IMR-90 (cell line): ENCODE results near the gene NOL6. TPM values are rescaled to one million over a fixed set of nuclear protein-coding genes. Genes with fewer than 3 reads are reported as not detected.

ENCODE experiments used
- ATAC-seq: fragments of 200-7000 bp; cut with Tn5 transposase; 2 replicates; pipeline ENCODE4 v1.9.1; 2020; ENCODE audit warnings: low read depth, mild to moderate bottlenecking, moderate library complexity
- BruUV-seq: library from RNA; stranded (reverse); fragments of 400-500 nt; replicated peaks from 2 replicates; lab custom pipeline; 2021; lab: Mats Ljungman, UMichigan
- CTCF ChIA-PET: fragments of 300-600 bp; formaldehyde crosslinking; extraction: SDS; loops from one replicate; lab custom pipeline; 2021; ENCODE audit warnings: antibody characterized with exemption; lab: Yijun Ruan, JAX
- POLR2A ChIA-PET: fragments of 300-600 bp; sonication (Branson Sonifier 250); formaldehyde crosslinking; loops from one replicate; lab custom pipeline; 2022; ENCODE audit warnings: antibody characterized with exemption; ENCODE audit not compliant: unreplicated experiment; lab: Charles Lee
- DNase-seq: peaks from one replicate; pipeline ENCODE4 v3.0.0; 2013
- H2AFZ ChIP-seq: replicated peaks from 2 replicates; pipeline ENCODE3; 2013; ENCODE audit warnings: low read length, mild to moderate bottlenecking; ENCODE audit not compliant: poor library complexity
- H2AK5ac ChIP-seq: 2 replicates; pipeline ENCODE4 v1.6.1; 2013; ENCODE audit warnings: low read depth, low read length, inconsistent platforms
- H2AK9ac ChIP-seq: replicated peaks from 2 replicates; pipeline ENCODE3; 2013; ENCODE audit warnings: mild to moderate bottlenecking, low read depth, low read length, moderate library complexity; ENCODE audit not compliant: poor library complexity
- H2BK120ac ChIP-seq: 2 replicates; pipeline ENCODE4 v1.6.1; 2013; ENCODE audit warnings: low read depth, low read length, inconsistent platforms
- H2BK15ac ChIP-seq: 3 replicates; pipeline ENCODE4 v1.6.1; 2013; ENCODE audit warnings: low read depth, low read length, inconsistent platforms
- H2BK20ac ChIP-seq: 2 replicates; pipeline ENCODE4 v1.6.1; 2013; ENCODE audit warnings: low read depth, mild to moderate bottlenecking, inconsistent platforms, low read length, moderate library complexity
- H2BK5ac ChIP-seq: 2 replicates; pipeline ENCODE4 v1.6.1; 2013; ENCODE audit warnings: mild to moderate bottlenecking, low read depth, low read length, inconsistent platforms; ENCODE audit not compliant: poor library complexity, severe bottlenecking
- H3K14ac ChIP-seq: replicated peaks from 2 replicates; pipeline ENCODE4 v1.6.1; 2013; ENCODE audit warnings: low read depth, low read length, inconsistent platforms
- H3K18ac ChIP-seq: 2 replicates; pipeline ENCODE4 v1.6.1; 2013; ENCODE audit warnings: low read depth, low read length, control low read depth
- H3K23ac ChIP-seq: 2 replicates; pipeline ENCODE4 v1.6.1; 2013; ENCODE audit warnings: low read depth, low read length, inconsistent platforms
- H3K27ac ChIP-seq: 2 replicates; pipeline ENCODE4 v1.5.1; 2013; ENCODE audit warnings: mild to moderate bottlenecking, control low read depth, low read length; ENCODE audit not compliant: insufficient read depth
- H3K27me3 ChIP-seq: 2 replicates; pipeline ENCODE4 v1.6.1; 2013; ENCODE audit warnings: low read length; ENCODE audit not compliant: control insufficient read depth, insufficient read depth
- H3K36me3 ChIP-seq: 2 replicates; pipeline ENCODE4 v1.6.1; 2013; ENCODE audit warnings: low read length, mixed read lengths; ENCODE audit not compliant: control insufficient read depth, insufficient read depth
- H3K4ac ChIP-seq: 2 replicates; pipeline ENCODE4 v1.6.1; 2013; ENCODE audit warnings: low read depth, low read length, inconsistent platforms
- H3K4me1 ChIP-seq: 2 replicates; pipeline ENCODE4 v1.6.1; 2013; ENCODE audit warnings: low read length, mixed read lengths; ENCODE audit not compliant: control insufficient read depth, insufficient read depth
- H3K4me2 ChIP-seq: 2 replicates; pipeline ENCODE4 v1.6.1; 2013; ENCODE audit warnings: low read depth, mild to moderate bottlenecking, control low read depth, low read length, moderate library complexity
- H3K4me3 ChIP-seq: 2 replicates; pipeline ENCODE4 v1.5.1; 2013; ENCODE audit warnings: low read depth, mild to moderate bottlenecking, control low read depth, low read length, moderate library complexity; ENCODE audit not compliant: insufficient read depth
- H3K56ac ChIP-seq: 2 replicates; pipeline ENCODE4 v1.6.1; 2013; ENCODE audit warnings: low read length, inconsistent platforms; ENCODE audit not compliant: insufficient read depth; ENCODE audit errors: extremely low read depth
- H3K79me1 ChIP-seq, 2 experiments: 2 replicates each; pipeline ENCODE4 v1.6.1; 2013; ENCODE audit warnings: low read length in 2 of 2, inconsistent platforms in 1 of 2, low read depth in 1 of 2
- H3K9ac ChIP-seq: 2 replicates; pipeline ENCODE4 v1.6.1; 2013; ENCODE audit warnings: low read depth, low read length, control low read depth
- H3K9me1 ChIP-seq: 2 replicates; pipeline ENCODE4 v1.6.1; 2013; ENCODE audit warnings: low read length, inconsistent platforms; ENCODE audit not compliant: insufficient read depth
- H3K9me3 ChIP-seq: 2 replicates; pipeline ENCODE4 v1.6.1; 2013; ENCODE audit warnings: low read length; ENCODE audit not compliant: control insufficient read depth, insufficient read depth
- H4K20me1 ChIP-seq: 2 replicates; pipeline ENCODE4 v1.6.1; 2013; ENCODE audit warnings: low read length, inconsistent platforms; ENCODE audit not compliant: insufficient read depth
- H4K5ac ChIP-seq: 2 replicates; pipeline ENCODE4 v1.6.1; 2013; ENCODE audit warnings: mild to moderate bottlenecking, low read depth, low read length, control low read depth
- H4K8ac ChIP-seq, 2 experiments: 2 replicates each; pipeline ENCODE4 v1.6.1; 2013; ENCODE audit warnings: low read depth in 2 of 2, low read length in 2 of 2, control low read depth in 1 of 2, inconsistent platforms in 1 of 2
- H4K91ac ChIP-seq: 2 replicates; pipeline ENCODE4 v1.6.1; 2013; ENCODE audit warnings: low read depth, low read length, inconsistent platforms; ENCODE audit not compliant: insufficient read depth
- BHLHE40 ChIP-seq: fragments of 150-350 bp; IDR thresholded peaks from 2 replicates; pipeline ENCODE4 v1.6.1; 2016; ENCODE audit warnings: mild to moderate bottlenecking, low read depth, low read length
- CEBPB ChIP-seq: IDR thresholded peaks from 2 replicates; pipeline ENCODE4 v1.6.1; 2012; ENCODE audit warnings: low read depth, low read length, improper control_type of control experiment
- CHD1 ChIP-seq: IDR thresholded peaks from 2 replicates; pipeline ENCODE4 v1.6.1; 2012; ENCODE audit warnings: low read depth, low read length, improper control_type of control experiment
- CTCF ChIP-seq: conservative IDR thresholded peaks from 2 replicates; pipeline ENCODE4 v1.5.1; 2012; ENCODE audit warnings: mild to moderate bottlenecking, low read depth, low read length, improper control_type of control experiment
- ELK1 ChIP-seq: fragments of 150-350 bp; IDR thresholded peaks from 2 replicates; pipeline ENCODE4 v1.6.1; 2016; ENCODE audit warnings: low read depth, mild to moderate bottlenecking, low read length, moderate library complexity, borderline replicate concordance
- FOS ChIP-seq: fragments of 150-350 bp; IDR thresholded peaks from 2 replicates; pipeline ENCODE4 v1.6.1; 2016; ENCODE audit warnings: low read depth, low read length
- MAFK ChIP-seq: IDR thresholded peaks from 2 replicates; pipeline ENCODE4 v1.6.1; 2012; ENCODE audit warnings: low read depth, low read length, improper control_type of control experiment
- MAZ ChIP-seq: IDR thresholded peaks from 2 replicates; pipeline ENCODE4 v1.6.1; 2012; ENCODE audit warnings: low read depth, mild to moderate bottlenecking, low read length, improper control_type of control experiment, moderate library complexity, borderline replicate concordance
- MXI1 ChIP-seq: IDR thresholded peaks from 2 replicates; pipeline ENCODE4 v1.6.1; 2012; ENCODE audit warnings: low read depth, mild to moderate bottlenecking, low read length, moderate library complexity, borderline replicate concordance
- NFE2L2 ChIP-seq: fragments of 150-350 bp; IDR thresholded peaks from 2 replicates; pipeline ENCODE4 v1.6.1; 2016; ENCODE audit warnings: low read depth, mild to moderate bottlenecking, low read length
- POLR2A ChIP-seq: IDR thresholded peaks from 2 replicates; pipeline ENCODE4 v1.6.1; 2012; ENCODE audit warnings: mild to moderate bottlenecking, low read depth, low read length
- RAD21 ChIP-seq: IDR thresholded peaks from 2 replicates; pipeline ENCODE4 v1.6.1; 2012; ENCODE audit warnings: low read length, improper control_type of control experiment
- RCOR1 ChIP-seq: IDR thresholded peaks from 2 replicates; pipeline ENCODE4 v1.6.1; 2012; ENCODE audit warnings: mild to moderate bottlenecking, low read length, improper control_type of control experiment; ENCODE audit not compliant: insufficient replicate concordance
- RFX5 ChIP-seq: IDR thresholded peaks from 2 replicates; pipeline ENCODE4 v1.8.0; 2012; ENCODE audit warnings: low read depth, mild to moderate bottlenecking, low read length, moderate library complexity
- SMC3 ChIP-seq: fragments of 150-350 bp; IDR thresholded peaks from 2 replicates; pipeline ENCODE4 v1.6.1; 2016; ENCODE audit warnings: low read depth, mild to moderate bottlenecking, antibody characterized with exemption, low read length, moderate library complexity
- USF2 ChIP-seq: fragments of 150-350 bp; IDR thresholded peaks from 2 replicates; pipeline ENCODE4 v1.6.1; 2017; ENCODE audit warnings: mild to moderate bottlenecking, antibody characterized with exemption, low read length, low read depth
- WGBS, 2 experiments: methylation state at CpG; one replicate each; pipeline versions ENCODE4 v1.1.5 to v1.1.7; 2013; ENCODE audit warnings: missing lambda C conversion rate in 2 of 2; ENCODE audit not compliant: insufficient read length in 1 of 2; ENCODE audit errors: extremely low coverage in 2 of 2; 5-methylcytosine and 5-hydroxymethylcytosine counted together
- dilution Hi-C: fragments of 300-500 bp; cut with HindIII; formaldehyde crosslinking; loops from one replicate; pipeline ENCODE4 v1.14.3; 2018; ENCODE audit warnings: low sequenced_read_pairs; ENCODE audit not compliant: unreplicated experiment
- in situ Hi-C: fragments of 300-500 bp; cut with MboI; formaldehyde crosslinking; loops from 3 replicates; pipeline ENCODE4 v1.14.3; 2019; ENCODE audit warnings: low sequenced_read_pairs, inconsistent platforms, mixed read lengths
- intact Hi-C: fragments of 100-400 bp; cut with micrococcal nuclease; formaldehyde crosslinking; loops from 2 replicates; pipeline ENCODE4 v1.10.0; 2022
- polyA plus RNA-seq, 3 experiments: library from polyadenylated mRNA; depleted of rRNA; stranded (reverse); fragments of >200 nt; gene quantifications; 2 replicates each; pipeline ENCODE4 v1.2.3, GENCODE V29; 2012; ENCODE audit warnings: low replicate concordance in 1 of 3
- total RNA-seq: library from RNA; depleted of rRNA; stranded (reverse); fragments of >200 nt; gene quantifications from 2 replicates; pipeline ENCODE4 v1.2.3, GENCODE V29; 2012

The NOL6 gene
- total and polyA plus RNA-seq, 2 of the 4 experiments (the other 2 are of a cell fraction), result 47.3 to 71.7 TPM

GRCh38 chr9:33461492-33461891 is 12.2 kb downstream of the NOL6 start:
- no peak for TF ChIP-seq SMC3
- TF ChIP-seq NFE2L2, result no peak
- TF ChIP-seq CEBPB, result no peak
- TF ChIP-seq MAZ, result no peak
- no peak for TF ChIP-seq RAD21
- TF ChIP-seq FOS, result no peak
- TF ChIP-seq CHD1, result no peak
- no peak for TF ChIP-seq USF2
- no peak for TF ChIP-seq MXI1
- TF ChIP-seq BHLHE40, result no peak
- TF ChIP-seq ELK1, result no peak
- TF ChIP-seq CTCF, result no peak
- TF ChIP-seq MAFK, result no peak
- no peak for TF ChIP-seq POLR2A
- no peak for TF ChIP-seq RCOR1
- no peak for TF ChIP-seq RFX5
- in situ Hi-C loops, result no loop called here
- H3K36me3 ChIP-seq, result peaks cover 58% of the 10 kb centered on the region

More at GRCh38 chr9:33461492-33461891, 12.2 kb downstream of the NOL6 start:
- POLR2A ChIA-PET, result no interaction called here
- Histone ChIP-seq H3K9me3 (no peaks in the 10 kb centered on the region), H2BK15ac (no peak overlapping the region), H2BK5ac (no peak overlapping the region), H2AK9ac (no peak overlapping the region), H2AFZ (no peak overlapping the region), H3K9ac (no peak overlapping the region), H3K14ac (no peak overlapping the region), H3K79me1 (peaks cover 0 to 4% of the 10 kb centered on the region in 2 experiments; a peak in 1 of 4 replicates), H3K4me2 (no peak overlapping the region), H2AK5ac (no peak overlapping the region), H3K4me3 (no peak overlapping the region), H2BK120ac (no peak overlapping the region), H3K18ac (no peak overlapping the region), H4K20me1 (peaks cover 4% of the 10 kb centered on the region), H4K91ac (no peak overlapping the region), H3K27me3 (no peaks in the 10 kb centered on the region), H4K5ac (no peak overlapping the region), H3K9me1 (peaks cover 7% of the 10 kb centered on the region; the same call in 1 of the 2 replicates), H3K4me1 (peaks cover 4% of the 10 kb centered on the region), H2BK20ac (no peak overlapping the region), H3K4ac (no peak overlapping the region), H4K8ac (no peak overlapping the region), H3K23ac (no peak overlapping the region), H3K27ac (no peak overlapping the region), H3K56ac (no peak overlapping the region)
- ATAC-seq (no peak), DNase-seq (no peak)
- CTCF ChIA-PET, result no interaction called here
- WGBS, 2 experiments, result no CpG with 5 or more reads among the region's 3 CpGs
- no TSS peak for BruUV-seq
- dilution Hi-C loops (loop anchor here (25.0 kb wide), 1 partner anchor 174 kb away; the partner anchor contains the start of gene NFX1), intact Hi-C loops (no loop called here)
